Measurements from ENCODE around the gene PSME2.
A peak's percentile ranks its signal among the peaks of the same experiment; 100 is the strongest.

Gene PSME2

DNA sequence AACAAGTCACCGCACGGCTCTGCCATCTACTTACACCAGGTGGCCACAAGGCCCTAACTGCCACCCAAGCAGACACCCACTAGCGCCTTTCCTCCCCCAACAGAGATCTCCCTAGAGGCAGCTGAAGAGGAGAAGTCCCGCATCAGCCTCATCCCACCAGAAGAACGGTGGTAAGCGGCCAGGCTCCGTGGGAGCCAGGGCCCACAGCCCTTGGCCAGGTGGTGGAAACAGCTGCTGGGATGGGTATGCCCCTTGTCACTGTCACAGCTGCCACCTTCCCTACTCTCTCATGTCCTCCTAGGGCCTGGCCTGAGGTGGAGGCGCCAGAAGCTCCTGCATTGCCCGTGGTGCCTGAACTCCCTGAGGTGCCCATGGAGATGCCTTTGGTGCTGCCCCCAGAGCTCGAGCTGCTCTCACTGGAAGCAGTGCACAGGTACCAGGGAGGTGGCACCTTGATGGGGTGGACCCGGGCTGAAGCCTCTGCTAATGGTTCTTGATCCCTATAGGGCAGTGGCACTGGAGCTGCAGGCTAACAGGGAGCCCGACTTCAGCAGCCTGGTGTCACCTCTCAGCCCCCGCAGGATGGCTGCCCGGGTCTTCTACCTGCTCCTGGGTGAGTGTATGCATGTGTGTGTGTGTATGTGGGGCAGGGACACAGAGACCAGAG lies 33.0 kb upstream of the PSME2 start:
- no peak for DNase-seq

DNA sequence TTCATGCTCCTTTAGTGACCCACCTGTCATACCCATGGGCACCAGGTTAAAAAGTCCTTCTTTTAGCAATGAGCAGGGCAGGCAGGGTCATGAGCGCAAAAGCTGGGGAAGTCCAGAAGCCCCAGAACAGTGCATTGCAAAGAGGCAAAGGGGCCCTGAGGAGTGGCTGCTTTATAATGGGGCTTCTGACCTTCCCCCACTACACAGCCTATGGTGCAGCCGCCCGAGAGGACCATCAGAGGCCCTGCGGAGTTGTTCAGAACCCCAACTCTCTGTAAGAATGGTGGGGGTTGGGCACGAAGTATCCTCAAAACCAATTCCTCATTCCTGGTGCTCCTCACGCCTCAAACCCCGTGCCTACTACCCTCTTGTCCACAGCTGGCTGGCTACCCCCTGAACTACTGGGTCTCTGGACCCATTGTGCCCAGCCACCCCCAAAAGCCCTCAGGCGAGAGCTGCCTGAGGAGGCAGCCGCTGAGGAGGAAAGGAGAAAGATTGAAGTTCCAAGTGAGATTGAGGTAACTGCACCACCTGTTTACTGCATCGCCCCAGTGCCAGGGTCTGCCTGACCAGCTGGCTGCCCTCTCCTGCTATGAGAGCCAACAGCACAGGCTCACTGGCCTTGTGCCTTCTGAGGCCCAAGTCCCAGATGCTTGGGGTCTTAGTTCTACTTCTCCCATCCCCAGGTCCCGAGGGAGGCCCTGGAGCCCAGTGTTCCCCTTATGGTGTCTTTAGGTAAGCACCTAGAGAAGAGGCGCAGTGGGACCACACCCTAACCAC lies 32.2 kb upstream of the PSME2 start:
- no peak for DNase-seq

DNA sequence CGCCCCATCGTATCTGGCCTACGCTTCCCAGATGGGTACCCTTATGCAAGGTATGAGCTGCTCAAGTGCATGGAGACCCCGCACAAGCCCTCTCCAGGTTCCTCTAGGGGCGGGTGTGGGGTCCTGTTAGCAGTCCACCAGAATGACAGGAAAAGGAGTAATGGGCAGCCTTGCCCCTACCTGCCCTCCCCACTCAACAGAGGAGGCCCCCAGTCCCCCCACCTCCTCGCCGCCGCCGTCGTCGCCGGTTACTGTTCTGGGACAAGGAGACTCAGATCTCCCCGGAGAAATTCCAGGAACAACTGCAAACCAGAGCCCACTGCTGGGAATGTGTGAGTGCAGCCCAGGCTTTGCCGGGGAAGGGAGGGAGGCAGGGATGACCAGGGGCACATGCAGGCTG lies 31.5 kb upstream of the PSME2 start:
- no peak for DNase-seq

DNA sequence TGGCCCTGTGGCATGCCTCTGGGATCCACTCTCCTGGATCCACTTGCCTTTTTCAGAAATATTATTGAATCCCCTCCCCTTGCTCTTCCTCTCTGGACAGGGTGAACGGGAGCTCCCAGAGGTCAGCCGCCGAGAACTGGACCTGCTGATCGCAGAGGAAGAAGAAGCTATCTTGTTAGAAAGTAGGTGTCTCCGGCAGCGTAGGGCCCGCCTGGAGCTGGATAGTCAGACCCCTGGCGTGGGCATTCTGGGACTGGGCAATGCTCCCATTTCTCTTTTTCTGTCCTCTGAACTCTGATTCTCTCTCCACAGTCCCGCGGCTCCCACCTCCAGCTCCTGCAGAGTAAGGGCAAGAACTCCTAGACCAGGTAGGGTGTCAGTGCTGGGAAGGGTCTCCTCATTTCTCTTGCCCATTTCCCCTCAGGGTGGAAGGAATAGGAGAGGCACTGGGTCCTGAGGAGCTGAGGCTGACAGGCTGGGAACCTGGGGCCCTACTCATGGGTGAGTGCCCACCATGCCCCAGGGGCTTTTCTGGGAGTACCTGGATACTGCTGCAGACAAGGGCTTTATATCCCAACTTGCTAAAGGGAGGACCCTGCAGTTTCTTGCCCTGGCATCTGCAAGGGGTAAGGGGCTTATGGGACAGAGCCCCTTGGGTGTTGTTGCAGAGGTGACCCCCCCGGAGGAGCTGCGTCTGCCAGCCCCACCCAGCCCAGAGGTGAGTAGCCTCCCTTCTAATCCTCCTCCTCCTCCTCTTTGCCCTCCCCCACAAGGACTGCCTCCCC lies 30.8 kb upstream of the PSME2 start:
- DNase-seq, result no peak

DNA sequence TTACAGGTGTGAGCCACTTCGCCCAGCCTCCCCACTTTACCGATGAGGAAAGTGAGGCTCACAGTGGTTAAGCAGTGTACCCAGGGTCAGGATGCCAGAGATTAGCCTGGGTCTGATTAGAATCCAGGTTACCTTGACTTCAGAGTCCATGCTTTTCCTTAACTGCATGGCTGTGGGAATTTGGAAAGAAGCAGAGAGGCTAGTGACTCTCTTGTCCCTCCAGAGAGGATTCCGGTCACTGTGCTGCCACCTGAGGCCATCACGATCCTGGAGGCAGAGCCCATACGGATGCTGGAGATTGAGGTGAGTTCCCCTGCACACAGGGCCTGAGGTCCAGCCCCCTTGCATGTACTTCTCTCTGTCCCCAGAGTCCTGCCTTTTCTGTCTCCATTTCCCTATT lies 30.2 kb upstream of the PSME2 start:
- DNase-seq, result no peak

DNA sequence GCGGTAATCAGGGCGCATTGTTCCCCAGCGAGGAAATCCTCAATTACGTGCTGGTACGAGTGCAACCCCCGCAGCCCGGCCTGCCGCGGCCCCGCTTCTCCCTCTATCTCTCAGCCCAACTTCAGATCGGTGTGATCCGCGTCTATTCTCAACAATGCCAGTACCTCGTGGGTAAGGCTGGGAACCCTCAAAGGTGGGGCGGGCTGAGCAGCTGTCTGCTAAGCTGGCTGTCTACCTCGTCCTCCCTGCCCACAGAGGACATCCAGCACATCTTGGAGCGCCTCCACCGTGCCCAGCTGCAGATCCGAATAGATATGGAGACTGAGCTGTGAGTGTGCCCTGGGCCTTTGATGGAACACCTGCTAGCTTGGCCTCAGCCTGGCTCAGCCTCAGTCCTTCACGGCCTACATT lies 26.5 kb upstream of the PSME2 start:
- DNase-seq, result no peak

DNA sequence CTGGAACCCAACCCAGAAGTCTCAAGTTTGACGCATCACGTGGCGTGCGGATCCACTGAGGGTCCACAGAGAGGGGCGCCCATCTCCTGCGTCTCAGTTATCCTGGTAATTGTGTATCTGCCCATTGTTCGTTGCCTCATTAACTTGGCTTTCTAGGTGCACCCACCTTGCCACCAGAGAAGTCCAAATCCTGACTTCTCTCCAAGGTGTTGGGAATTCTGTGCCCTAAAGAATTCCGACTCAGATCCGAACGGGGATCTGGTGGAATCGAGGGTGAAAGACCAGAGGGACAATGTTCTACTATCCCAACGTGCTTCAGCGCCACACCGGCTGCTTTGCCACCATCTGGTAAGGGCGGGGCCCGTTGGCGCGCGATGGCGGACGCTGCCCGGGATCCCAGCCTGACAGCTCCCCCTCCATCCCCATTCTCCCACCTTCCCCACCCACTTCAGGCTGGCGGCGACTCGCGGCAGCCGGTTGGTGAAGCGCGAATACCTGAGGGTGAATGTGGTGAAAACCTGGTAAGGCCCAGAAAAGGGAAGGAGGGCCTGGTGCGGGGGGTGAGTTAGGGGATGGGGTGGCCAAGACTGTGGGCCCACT lies 26.0 kb upstream of the PSME2 start:
- DNase-seq, result no peak

DNA sequence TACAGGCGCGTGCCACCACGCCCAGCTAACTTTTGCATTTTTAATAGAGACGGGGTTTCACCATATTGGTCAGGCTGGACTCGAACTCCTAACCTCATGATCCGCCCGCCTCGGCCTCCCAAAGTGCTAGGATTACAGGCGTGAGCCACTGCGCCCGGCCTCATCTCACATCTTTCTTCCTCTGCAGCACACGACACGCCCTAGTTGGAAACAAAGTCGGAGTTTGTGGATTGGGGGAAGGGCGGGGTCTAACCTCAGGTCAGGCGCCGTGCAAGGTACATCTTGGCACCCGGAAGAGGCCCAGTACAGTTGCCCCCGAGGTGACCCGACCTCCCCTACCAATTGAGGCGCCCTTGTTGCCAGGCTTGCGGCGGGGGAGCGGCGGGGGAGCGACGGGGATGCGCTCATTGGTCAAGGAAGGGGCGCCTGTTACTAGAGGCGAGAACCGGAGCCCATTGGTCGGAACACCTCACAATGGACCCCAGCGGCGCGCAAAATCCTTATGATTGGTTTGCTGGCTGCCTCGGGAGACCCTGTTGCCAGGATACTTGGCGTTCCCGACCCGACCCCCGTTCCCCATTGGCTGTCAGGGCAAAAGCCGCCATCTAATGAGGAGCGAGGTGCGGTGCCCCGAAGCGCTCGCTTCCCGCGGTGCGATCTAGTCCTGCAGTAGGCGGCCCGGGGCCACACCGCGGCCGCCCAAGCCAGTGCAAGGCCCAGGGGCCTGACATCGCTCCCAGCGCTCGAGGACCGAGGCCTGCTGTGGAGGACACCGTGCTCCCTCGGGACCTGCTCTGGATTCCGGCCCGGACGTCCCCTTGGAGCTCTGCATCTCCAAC lies 25.2 kb upstream of the PSME2 start, which contains the start of gene REC8:
Gene REC8 (plus strand): TSS at position 659 of the 839 bp plus-strand sequence. CDS start 473 bp downstream, outside the sequence.
- DNase-seq, result no peak

DNA sequence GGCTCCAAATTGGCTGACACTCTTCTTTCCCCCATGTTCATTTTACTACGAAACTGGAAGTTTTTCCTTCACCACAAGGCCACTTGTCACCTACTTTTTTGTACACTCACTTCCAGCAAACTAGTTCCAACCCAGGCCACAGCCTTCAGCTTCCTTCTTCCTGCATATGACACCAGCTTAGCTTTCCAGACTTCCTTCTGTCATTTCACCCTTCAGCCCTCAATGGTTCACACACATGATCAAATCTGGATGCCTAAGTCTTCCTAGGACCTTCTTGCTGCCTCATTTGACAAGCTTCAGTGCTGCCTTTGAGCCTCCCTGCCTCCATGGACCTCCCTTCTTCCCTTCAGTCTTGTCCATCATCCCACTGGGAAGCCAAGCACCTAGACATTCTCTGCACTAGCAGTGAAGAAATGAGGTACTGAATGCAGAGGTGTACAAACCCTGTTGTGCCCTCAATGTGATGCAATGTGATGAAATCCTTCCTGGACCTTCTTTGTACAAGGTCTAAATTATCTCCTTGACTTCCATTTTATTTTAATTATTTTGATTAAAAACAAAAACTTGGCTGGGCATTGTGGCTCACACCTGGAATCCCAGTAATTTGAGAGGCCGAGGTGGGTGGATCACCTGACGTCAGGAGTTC lies 21.2 kb upstream of the PSME2 start:
- no peak for DNase-seq

DNA sequence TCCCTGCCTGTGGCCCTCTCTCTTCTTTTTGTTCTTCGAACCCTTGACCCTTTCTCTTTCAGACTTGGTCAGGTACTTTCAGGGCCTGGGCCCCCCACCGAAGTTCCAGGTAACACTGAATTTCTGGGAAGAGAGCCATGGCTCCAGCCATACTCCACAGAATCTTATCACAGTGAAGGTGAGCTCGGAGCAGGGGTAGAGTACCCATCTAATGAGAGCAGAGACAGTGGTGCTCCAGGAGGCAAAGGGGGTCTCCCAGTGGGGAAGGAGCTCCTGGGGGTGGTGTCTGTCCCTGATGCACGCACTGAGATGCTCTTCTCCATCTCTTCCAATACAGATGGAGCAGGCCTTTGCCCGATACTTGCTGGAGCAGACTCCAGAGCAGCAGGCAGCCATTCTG lies 19.4 kb upstream of the PSME2 start:
- DNase-seq, result no peak

DNA sequence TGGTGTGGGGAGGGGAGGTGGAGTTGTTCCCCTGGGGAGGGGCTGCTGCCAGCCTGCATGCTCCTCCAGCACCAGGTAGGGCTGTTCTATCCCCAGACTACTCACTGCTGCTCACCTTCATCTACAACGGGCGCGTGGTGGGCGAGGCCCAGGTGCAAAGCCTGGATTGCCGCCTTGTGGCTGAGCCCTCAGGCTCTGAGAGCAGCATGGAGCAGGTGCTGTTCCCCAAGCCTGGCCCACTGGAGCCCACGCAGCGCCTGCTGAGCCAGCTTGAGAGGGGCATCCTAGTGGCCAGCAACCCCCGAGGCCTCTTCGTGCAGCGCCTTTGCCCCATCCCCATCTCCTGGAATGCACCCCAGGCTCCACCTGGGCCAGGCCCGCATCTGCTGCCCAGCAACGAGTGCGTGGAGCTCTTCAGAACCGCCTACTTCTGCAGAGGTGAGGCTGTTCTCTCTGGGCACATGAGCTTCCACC lies 18.1 kb upstream of the PSME2 start:
- DNase-seq, result no peak

DNA sequence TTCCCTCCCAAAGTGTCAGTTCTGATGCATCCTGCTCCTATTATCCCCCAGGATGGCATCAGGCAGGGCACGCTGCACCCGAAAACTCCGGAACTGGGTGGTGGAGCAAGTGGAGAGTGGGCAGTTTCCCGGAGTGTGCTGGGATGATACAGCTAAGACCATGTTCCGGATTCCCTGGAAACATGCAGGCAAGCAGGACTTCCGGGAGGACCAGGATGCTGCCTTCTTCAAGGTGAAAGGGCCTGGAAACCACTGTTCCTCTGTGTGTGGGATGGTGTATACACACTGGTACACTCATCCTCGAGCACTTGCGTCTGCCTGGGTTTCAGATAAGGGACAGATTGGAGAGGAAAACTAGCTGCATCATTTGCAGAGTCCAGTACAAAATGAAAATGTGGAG lies 15.7 kb upstream of the PSME2 start:
- peak; percentile 43 for DNase-seq

DNA sequence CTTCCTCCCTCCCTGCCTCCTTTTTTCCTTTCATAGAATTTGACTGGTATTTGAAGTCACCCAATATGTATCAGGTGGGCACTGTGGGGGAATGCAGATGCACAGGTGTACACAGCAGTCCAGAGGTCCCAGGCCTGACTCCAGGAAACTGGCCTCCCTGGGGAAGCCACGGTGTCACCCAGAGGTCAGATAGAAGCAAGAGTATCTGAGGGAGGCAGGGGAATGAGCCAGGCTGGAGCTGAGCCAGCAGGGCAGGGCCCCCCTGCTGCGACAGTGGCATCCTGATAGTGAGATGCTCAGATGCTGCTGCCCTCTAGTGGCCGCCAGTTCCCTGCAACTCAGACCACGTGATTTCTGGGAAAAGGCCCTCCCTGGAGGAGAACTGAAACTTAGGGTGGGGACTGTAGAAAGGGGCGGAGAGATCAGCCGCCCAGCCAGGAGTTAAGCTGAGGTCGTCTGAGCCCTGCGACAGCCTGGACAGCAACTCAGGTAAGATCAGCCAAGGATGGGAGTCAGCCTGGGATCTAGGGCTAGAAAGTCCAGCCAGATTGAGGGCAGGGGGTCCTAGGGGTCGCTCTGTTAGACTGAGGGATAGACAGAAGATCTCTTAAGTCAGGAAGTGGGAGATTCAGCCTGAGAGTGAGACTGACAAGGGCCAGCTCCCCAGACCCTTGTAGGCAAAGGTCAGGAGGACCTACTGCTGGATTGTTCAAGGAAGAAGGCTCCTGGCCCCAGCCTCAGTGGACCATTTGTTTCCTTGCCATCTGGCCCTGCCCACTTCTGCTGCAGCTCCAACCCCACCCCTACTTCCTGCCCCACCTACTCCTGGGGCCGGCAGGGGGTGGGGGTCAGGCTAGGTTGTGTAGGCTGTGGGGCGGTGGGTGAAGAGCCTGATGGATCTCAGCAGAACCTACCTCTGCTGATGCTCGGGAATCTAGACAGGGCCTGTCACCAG lies 14.7 kb upstream of the PSME2 start, which contains the start of gene IRF9:
Gene IRF9 (plus strand): TSS at position 416 of the 955 bp plus-strand sequence. CDS start 880 bp downstream, outside the sequence.
- peak; percentile 97 for DNase-seq

DNA sequence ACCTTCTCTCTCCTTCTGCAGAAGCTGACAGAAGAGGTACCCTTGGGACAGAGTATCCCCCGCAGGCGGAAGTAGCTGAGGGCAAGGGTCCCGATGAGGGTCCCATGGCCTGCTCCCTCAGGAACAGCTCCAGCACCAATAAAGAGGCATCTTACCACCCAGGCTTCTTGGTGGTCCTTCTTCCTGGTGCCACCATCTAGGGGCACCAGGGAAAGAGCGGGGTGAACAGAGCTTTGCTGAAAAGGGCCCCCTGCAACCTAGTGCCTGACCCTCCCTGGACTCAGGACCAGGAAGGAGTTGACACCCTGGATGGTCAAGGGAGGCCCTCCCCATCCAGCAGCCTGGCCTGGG lies 14.1 kb upstream of the PSME2 start:
- no peak for DNase-seq

DNA sequence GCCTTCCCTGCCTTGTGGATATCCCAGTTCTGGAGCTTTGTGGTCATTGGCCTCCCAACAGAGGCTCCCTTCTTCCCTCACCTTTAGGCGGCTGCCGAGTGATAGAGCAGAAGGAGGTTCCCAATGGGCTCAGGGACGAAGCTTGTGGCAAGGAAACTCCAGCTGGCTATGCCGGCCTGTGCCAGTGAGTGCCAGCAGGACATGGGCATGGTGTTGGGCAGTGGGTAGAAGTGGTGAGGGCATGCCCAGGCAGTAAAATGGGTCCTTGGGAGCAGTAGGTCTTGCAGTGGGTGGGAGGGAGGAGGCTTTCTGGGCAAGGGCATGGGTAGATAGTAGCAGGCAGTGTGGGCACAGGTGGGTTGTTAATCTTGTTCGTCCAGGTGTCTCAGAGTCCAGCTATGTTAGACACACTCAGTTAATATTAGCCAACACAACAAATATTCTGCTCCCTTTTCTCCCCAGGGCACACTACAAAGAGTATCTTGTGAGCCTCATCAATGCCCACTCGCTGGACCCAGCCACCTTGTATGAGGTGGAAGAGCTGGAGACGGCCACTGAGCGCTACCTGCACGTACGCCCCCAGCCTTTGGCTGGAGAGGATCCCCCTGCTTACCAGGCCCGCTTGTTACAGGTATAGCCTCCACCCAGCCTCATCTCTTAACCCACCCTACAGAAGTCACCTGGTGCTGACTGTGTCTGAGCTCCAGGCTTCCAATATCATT lies 13.5 kb upstream of the PSME2 start:
- DNase-seq, result no peak

DNA sequence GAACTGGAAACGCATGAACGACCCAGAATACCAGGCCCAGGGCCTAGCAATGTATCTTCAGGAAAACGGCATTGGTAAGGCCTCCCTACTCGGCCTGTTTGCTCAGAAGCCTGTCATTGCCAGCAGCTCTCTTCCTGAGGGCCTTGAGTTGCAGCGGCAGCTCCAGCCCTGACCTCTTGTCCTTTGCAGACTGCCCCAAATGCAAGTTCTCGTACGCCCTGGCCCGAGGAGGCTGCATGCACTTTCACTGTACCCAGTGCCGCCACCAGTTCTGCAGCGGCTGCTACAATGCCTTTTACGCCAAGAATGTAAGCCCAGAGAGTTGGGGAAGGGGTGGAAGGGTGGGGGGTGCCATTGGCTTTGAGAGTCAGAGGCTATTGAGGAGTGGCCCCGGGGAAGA lies 10.9 kb upstream of the PSME2 start:
- no peak for DNase-seq

DNA sequence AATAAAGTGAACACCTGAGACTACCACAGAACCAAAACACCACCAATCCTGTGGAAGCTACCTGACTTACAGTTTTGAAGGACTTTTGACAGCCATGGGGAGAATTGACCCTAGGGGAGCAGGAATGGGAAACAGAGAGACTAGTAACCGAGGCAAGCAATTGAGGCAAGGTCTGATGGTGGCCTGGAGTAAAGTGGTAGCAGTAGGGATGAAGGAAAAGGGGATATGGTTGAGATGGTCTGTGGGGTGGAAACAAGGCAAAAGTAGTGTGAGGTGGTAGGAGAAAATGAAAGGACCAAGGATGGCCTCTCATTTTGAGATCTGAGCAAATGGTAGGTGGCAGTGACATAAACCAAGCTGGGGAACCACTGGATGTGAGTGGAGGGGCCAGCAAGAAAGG lies 10.4 kb upstream of the PSME2 start:
- DNase-seq, result no peak

DNA sequence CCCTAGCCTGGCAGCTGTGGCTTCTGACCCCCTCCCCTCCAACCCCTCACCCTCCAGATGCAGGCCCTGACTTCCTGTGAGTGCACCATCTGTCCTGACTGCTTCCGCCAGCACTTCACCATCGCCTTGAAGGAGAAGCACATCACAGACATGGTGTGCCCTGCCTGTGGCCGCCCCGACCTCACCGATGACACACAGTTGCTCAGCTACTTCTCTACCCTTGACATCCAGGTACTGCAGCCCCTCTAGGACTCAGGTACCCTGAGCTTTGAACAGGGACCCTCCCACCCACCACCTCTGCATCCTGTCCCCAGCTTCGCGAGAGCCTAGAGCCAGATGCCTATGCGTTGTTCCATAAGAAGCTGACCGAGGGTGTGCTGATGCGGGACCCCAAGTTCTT lies 8.7 kb upstream of the PSME2 start:
- DNase-seq, result no peak

DNA sequence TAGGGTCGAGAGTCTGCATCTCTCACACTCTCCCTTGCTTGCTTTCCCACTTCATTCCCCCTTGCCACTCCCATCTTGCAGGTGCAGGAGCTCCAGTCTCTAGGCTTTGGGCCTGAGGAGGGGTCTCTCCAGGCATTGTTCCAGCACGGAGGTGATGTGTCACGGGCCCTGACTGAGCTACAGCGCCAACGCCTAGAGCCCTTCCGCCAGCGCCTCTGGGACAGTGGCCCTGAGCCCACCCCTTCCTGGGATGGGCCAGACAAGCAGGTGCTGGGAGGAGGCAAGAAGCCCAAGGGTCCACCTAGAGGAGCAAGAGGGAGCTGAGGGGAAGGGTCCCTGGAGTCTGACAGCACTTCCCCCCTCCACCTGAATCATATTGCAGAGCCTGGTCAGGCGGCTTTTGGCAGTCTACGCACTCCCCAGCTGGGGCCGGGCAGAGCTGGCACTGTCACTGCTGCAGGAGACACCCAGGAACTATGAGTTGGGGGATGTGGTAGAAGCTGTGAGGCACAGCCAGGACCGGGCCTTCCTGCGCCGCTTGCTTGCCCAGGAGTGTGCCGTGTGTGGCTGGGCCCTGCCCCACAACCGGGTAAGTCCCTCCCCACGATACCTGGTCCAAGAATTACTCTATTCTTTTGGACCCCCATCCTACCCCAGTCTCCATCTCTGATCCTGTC lies 5.1 kb upstream of the PSME2 start:
- DNase-seq, result no peak
